GM12892 (cell line): ENCODE measurements around the gene MFSD6.

Experiments used
- POLR2A ChIP-seq: IDR thresholded peaks from 2 replicates; pipeline ENCODE4 v1.6.1; 2011; ENCODE audit warnings: low read depth, low read length, control low read depth
- POLR2AphosphoS5 ChIP-seq: IDR thresholded peaks from 2 replicates; pipeline ENCODE4 v1.6.1; 2011; ENCODE audit warnings: low read depth, low read length, control low read depth
- TAF1 ChIP-seq: IDR thresholded peaks from 2 replicates; pipeline ENCODE4 v1.6.1; 2011; ENCODE audit warnings: low read depth, mild to moderate bottlenecking, control low read depth, low read length, borderline replicate concordance

GRCh38 chr2:190481339-190481738 lies 73.2 kb downstream of the MFSD6 start:
- TF ChIP-seq POLR2A: no peak
- TF ChIP-seq POLR2AphosphoS5: no peak
- TF ChIP-seq TAF1: no peak
